GM12892 (cell line): ENCODE measurements around the gene ADD1.
"Not testable (repeated sequence)": the region's sequence is repeated elsewhere in the genome, so short reads cannot be mapped to it uniquely, and the experiment has no call there.

Experiments used
- POLR2A ChIP-seq: IDR thresholded peaks from 2 replicates; pipeline ENCODE4 v1.6.1; 2011; ENCODE audit warnings: low read depth, low read length, control low read depth
- TAF1 ChIP-seq: IDR thresholded peaks from 2 replicates; pipeline ENCODE4 v1.6.1; 2011; ENCODE audit warnings: low read depth, mild to moderate bottlenecking, control low read depth, low read length, borderline replicate concordance

DNA sequence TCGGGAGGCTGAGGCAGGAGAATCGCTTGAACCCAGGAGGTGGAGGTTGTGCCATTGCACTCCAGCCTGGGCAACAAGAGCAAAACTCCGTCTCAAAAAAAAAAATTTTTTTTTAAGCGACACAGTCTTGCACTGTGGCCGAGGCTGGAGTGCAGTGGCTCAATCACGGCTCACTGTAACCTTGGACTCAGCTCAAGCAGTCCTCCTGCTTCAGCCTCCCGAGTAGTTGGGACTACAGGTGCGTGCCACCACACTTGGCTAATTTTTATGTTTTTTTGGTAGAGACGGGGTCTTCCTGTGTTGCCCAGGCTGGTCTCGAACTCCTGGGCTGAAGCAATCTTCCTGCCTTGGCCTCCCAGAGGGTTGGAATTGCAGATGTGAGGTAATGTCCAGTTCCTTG is 94.8 kb downstream of the ADD1 start:
- 0 out of 2 replicates have a peak, but pooled peaks have one; percentile 5 for TF ChIP-seq POLR2A
- not testable (repeated sequence) for TF ChIP-seq TAF1
